Testis (tissue), 2 donors: ENCODE data around the gene ITGA1.

Source experiments
- POLR2A ChIP-seq: fragments of 450-650 bp; IDR thresholded peaks from one replicate; pipeline ENCODE4 v1.6.1; 2017; ENCODE audit warnings: antibody characterized with exemption, mild to moderate bottlenecking, moderate library complexity
- TF ChIP-seq, protein P1 (sequence below), 3 experiments: fragments of 450-650 bp in 2 of 3; fragments of 200-600 bp in 1 of 3; sonication (generic) in 1 of 3; IDR thresholded peaks; one replicate each; pipeline ENCODE4 v1.5.1; 2016 to 2019; ENCODE audit warnings: antibody characterized with exemption in 3 of 3, mild to moderate bottlenecking in 2 of 3, moderate library complexity in 1 of 3

DNA sequence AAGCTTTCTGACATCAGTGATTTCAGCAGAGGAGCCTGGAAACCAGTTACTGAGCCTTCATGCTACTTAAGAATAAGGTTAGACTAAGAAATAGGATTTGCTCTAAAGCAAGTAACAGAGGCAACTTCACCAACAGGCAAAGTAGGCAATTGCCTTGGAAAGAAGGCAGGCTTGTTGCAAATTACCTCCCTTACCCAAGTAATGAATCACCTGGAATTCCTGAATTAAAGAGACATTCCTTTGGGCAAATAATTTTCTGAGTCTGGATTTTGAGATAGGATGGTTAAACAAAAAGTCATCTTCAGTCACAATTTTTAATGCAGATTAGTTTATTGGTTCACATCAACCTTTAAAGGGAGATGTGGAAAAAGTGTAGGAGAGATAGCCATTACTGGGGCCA lies 92.8 kb downstream of the ITGA1 start:
- TF ChIP-seq, protein P1, sequence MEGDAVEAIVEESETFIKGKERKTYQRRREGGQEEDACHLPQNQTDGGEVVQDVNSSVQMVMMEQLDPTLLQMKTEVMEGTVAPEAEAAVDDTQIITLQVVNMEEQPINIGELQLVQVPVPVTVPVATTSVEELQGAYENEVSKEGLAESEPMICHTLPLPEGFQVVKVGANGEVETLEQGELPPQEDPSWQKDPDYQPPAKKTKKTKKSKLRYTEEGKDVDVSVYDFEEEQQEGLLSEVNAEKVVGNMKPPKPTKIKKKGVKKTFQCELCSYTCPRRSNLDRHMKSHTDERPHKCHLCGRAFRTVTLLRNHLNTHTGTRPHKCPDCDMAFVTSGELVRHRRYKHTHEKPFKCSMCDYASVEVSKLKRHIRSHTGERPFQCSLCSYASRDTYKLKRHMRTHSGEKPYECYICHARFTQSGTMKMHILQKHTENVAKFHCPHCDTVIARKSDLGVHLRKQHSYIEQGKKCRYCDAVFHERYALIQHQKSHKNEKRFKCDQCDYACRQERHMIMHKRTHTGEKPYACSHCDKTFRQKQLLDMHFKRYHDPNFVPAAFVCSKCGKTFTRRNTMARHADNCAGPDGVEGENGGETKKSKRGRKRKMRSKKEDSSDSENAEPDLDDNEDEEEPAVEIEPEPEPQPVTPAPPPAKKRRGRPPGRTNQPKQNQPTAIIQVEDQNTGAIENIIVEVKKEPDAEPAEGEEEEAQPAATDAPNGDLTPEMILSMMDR (IDR thresholded peaks at IDR 0.05) = no peak
- TF ChIP-seq POLR2A = no peak
